SK-N-SH (cell line): Measurements from ENCODE around the gene SERF1B. TPM values are rescaled to one million over a fixed set of nuclear protein-coding genes. Genes with fewer than 3 reads are reported as not detected.
"Not testable (repeated sequence)": the region's sequence is repeated elsewhere in the genome, so short reads cannot be mapped to it uniquely, and the experiment has no call there.

ENCODE experiments used
- CTCF ChIA-PET: fragments of 300-600, 350-600 bp; formaldehyde crosslinking; extraction: SDS; loops from one replicate; lab custom pipeline; 2021; lab: Yijun Ruan, JAX
- POLR2A ChIA-PET: fragments of 350-600 bp; sonication (Branson Sonifier 250); formaldehyde crosslinking; extraction: SDS; loops from one replicate; lab custom pipeline; 2020; ENCODE audit warnings: antibody characterized with exemption, inconsistent platforms; lab: Yijun Ruan, JAX
- DNase-seq: peaks from one replicate; pipeline ENCODE4 v3.0.0; 2012
- H2AFZ ChIP-seq: fragments of 200-600 bp; sonication (generic); 2 replicates; pipeline ENCODE4 v1.8.1; 2016; ENCODE audit warnings: antibody characterized with exemption, mild to moderate bottlenecking, low read depth
- H3F3A ChIP-seq: fragments of 200-600 bp; sonication (generic); replicated peaks from 2 replicates; pipeline ENCODE3; 2016; ENCODE audit warnings: antibody characterized with exemption, mild to moderate bottlenecking; ENCODE audit not compliant: insufficient read depth
- H3K27ac ChIP-seq, 2 experiments: fragments of 200-500 bp in 1 of 2; fragments of 200-600 bp in 1 of 2; sonication (Bioruptor generic) in 1 of 2; sonication (generic), shearing (Covaris generic) in 1 of 2; 2 replicates each; pipeline versions ENCODE4 v1.5.1 to v1.6.1; 2014 to 2016; ENCODE audit warnings: low read depth in 2 of 2, inconsistent platforms in 1 of 2, low read length in 1 of 2, mild to moderate bottlenecking in 1 of 2, mixed read lengths in 1 of 2
- H3K27me3 ChIP-seq: fragments of 200-600 bp; sonication (generic), shearing (Covaris generic); 2 replicates; pipeline ENCODE4 v1.6.1; 2016; ENCODE audit warnings: mixed run types; ENCODE audit not compliant: insufficient read depth
- H3K36me3 ChIP-seq, 2 experiments: fragments of 200-500 bp in 1 of 2; fragments of 200-600 bp in 1 of 2; sonication (Bioruptor generic) in 1 of 2; sonication (generic) in 1 of 2; replicated peaks in 1 of 2; 2 replicates each; pipeline versions ENCODE3 to v1.5.1; 2014 to 2016; ENCODE audit warnings: low read length in 1 of 2, mild to moderate bottlenecking in 1 of 2; ENCODE audit not compliant: insufficient read depth in 2 of 2, control insufficient read depth in 1 of 2
- H3K4me1 ChIP-seq, 2 experiments: fragments of 200-500 bp in 1 of 2; fragments of 200-600 bp in 1 of 2; sonication (Bioruptor generic) in 1 of 2; sonication (generic), shearing (Covaris generic) in 1 of 2; 2 replicates each; pipeline versions ENCODE4 v1.5.1 to v1.6.1; 2014 to 2016; ENCODE audit warnings: low read depth in 1 of 2, low read length in 1 of 2, mixed run types in 1 of 2; ENCODE audit not compliant: insufficient read depth in 2 of 2, control insufficient read depth in 1 of 2
- H3K4me2 ChIP-seq: fragments of 200-600 bp; sonication (generic), shearing (Covaris generic); 2 replicates; pipeline ENCODE4 v1.6.1; 2017; ENCODE audit warnings: mixed run types
- H3K4me3 ChIP-seq, 2 experiments: fragments of 200-500 bp in 1 of 2; fragments of 200-600 bp in 1 of 2; sonication (Bioruptor generic) in 1 of 2; sonication (generic), shearing (Covaris generic) in 1 of 2; 2 replicates each; pipeline versions ENCODE4 v1.5.1 to v1.8.1; 2014 to 2016; ENCODE audit warnings: low read depth in 2 of 2, inconsistent platforms in 1 of 2, low read length in 1 of 2, mild to moderate bottlenecking in 1 of 2, mixed read lengths in 1 of 2, moderate library complexity in 1 of 2
- H3K79me2 ChIP-seq: fragments of 200-600 bp; sonication (generic); 2 replicates; pipeline ENCODE4 v1.8.1; 2017; ENCODE audit warnings: mild to moderate bottlenecking; ENCODE audit not compliant: insufficient read depth
- H3K9ac ChIP-seq: fragments of 200-600 bp; sonication (generic); 2 replicates; pipeline ENCODE4 v1.6.1; 2017; ENCODE audit warnings: mixed run types
- H3K9me2 ChIP-seq: fragments of 200-600 bp; sonication (generic); 2 replicates; pipeline ENCODE4 v1.6.1; 2017; ENCODE audit warnings: mixed run types
- H3K9me3 ChIP-seq: fragments of 200-600 bp; sonication (generic); 2 replicates; pipeline ENCODE4 v1.6.1; 2017; ENCODE audit warnings: mixed run types, mild to moderate bottlenecking, moderate library complexity
- H4K20me1 ChIP-seq: fragments of 200-600 bp; sonication (generic); 2 replicates; pipeline ENCODE4 v1.6.1; 2017; ENCODE audit warnings: mild to moderate bottlenecking, mixed run types; ENCODE audit not compliant: insufficient read depth
- WGBS: methylation state at CpG from one replicate; pipeline ENCODE4 v1.1.6; 2017; ENCODE audit warnings: low lambda C conversion rate; 5-methylcytosine and 5-hydroxymethylcytosine counted together
- polyA plus RNA-seq, 3 experiments: library from polyadenylated mRNA; depleted of rRNA; stranded (reverse); fragments of >200 nt; gene quantifications; 2 replicates each; pipeline ENCODE4 v1.2.3, GENCODE V29; 2012
- small RNA-seq, 7 experiments: library from RNA; depleted of rRNA; stranded (forward); fragments of <200 nt; gene quantifications; one replicate each; pipeline ENCODE3, GENCODE V24; 2012

Gene SERF1B
- polyA plus RNA-seq, 1 of the 3 experiments (the other 2 are of a cell fraction) = 69.3 TPM

GRCh38 chr5:70091776-70092175, 66.7 kb downstream of the SERF1B start:
- H2AFZ ChIP-seq, POLR2A ChIA-PET, H3K4me2 ChIP-seq, H3K27ac ChIP-seq, H3K4me1 ChIP-seq, H4K20me1 ChIP-seq, H3K4me3 ChIP-seq, H3K79me2 ChIP-seq, CTCF ChIA-PET, H3K9me3 ChIP-seq, H3K9me2 ChIP-seq, H3F3A ChIP-seq, H3K36me3 ChIP-seq, H3K27me3 ChIP-seq, DNase-seq, H3K9ac ChIP-seq: not testable (repeated sequence)
- WGBS = no CpG with 5 or more reads among the region's 7 CpGs

Small RNAs within 50 kb of the gene (small RNA-seq; reads per million reads assigned to genes)
- 0 reads per million in 7 experiments for gene CDH12P2

Other genes starting within 250 kb of the SERF1B start
- 52.3 and 62.3 TPM in 2 replicates for gene SMN2, start 24.4 kb downstream of the SERF1B start, polyA plus RNA-seq (2012; rRNA removed)